Activated CD4-positive, alpha-beta T cell treated with anti-CD3 and anti-CD28 coated beads for 36 hours (primary cell): Measurements from ENCODE around the gene SP5. TPM values are rescaled to one million over a fixed set of nuclear protein-coding genes. Genes with fewer than 3 reads are reported as not detected.

Experiments used
- ATAC-seq: fragments of 200-7000 bp; cut with Tn5 transposase; one replicate; pipeline ENCODE4 v1.10.0; 2021; ENCODE audit warnings: mild to moderate bottlenecking, moderate library complexity
- CTCF ChIA-PET: fragments of 350-600 bp; sonication (Branson Sonifier 250); formaldehyde crosslinking; loops from one replicate; lab custom pipeline; 2021; ENCODE audit warnings: antibody characterized with exemption; lab: Charles Lee
- POLR2A ChIA-PET: fragments of 350-600 bp; sonication (Branson Sonifier 250); formaldehyde crosslinking; loops from one replicate; lab custom pipeline; 2021; ENCODE audit warnings: antibody characterized with exemption, inconsistent platforms; lab: Charles Lee
- DNase-seq: peaks from one replicate; pipeline ENCODE4 v3.0.0-alpha.2; 2020
- H3K27ac Mint-ChIP-seq: one replicate; pipeline ENCODE4 v1.8.0; 2021; ENCODE audit warnings: mixed read lengths
- H3K27me3 Mint-ChIP-seq: one replicate; pipeline ENCODE4 v1.8.0; 2021; ENCODE audit warnings: mixed read lengths
- H3K36me3 Mint-ChIP-seq: one replicate; pipeline ENCODE4 v1.8.0; 2021; ENCODE audit warnings: low read depth, mixed read lengths
- H3K4me1 Mint-ChIP-seq: one replicate; pipeline ENCODE4 v1.8.0; 2021; ENCODE audit warnings: mixed read lengths
- H3K4me3 Mint-ChIP-seq: one replicate; pipeline ENCODE4 v1.8.0; 2021; ENCODE audit warnings: mild to moderate bottlenecking, moderate library complexity, mixed read lengths
- H3K9me3 Mint-ChIP-seq: one replicate; pipeline ENCODE4 v1.8.0; 2021; ENCODE audit warnings: low read depth, mixed read lengths
- intact Hi-C, 2 experiments: fragments of 100-400 bp; cut with DNase I in 1 of 2; cut with micrococcal nuclease in 1 of 2; formaldehyde crosslinking; loops; one replicate each; pipeline versions ENCODE4 v1.14.2 to v1.15.1; 2022 to 2024; cut with DNase I, micrococcal nuclease
- total RNA-seq, 2 experiments: library from RNA; stranded (reverse); gene quantifications; one replicate each; pipeline ENCODE4 v1.2.3, GENCODE V29; 2021

SP5 gene
- total RNA-seq, 2 experiments from 2014 or later: 0.37 TPM; not detected in 1

- H3K4me1 Mint-ChIP-seq: no peaks in the 10 kb centered on the region
- H3K36me3 Mint-ChIP-seq: no peaks in the 10 kb centered on the region
- peaks cover 4% of the 10 kb centered on the region for H3K27me3 Mint-ChIP-seq
- intact Hi-C loops: no loop called here
- no peak overlapping the region for H3K27ac Mint-ChIP-seq
- H3K9me3 Mint-ChIP-seq: no peaks in the 10 kb centered on the region
- no peak overlapping the region for H3K4me3 Mint-ChIP-seq
- DNase-seq: no peak
- ChIA-PET CTCF (interaction anchor here (1.6 kb wide), 1 partner anchor 280 kb away, joined by 3 read pairs; no protein-coding TSS in a partner anchor), POLR2A (no interaction called here)
- no peak for ATAC-seq
Measured at GRCh38 chr2:170689481-170689880, 25.7 kb upstream of the SP5 start.

- Mint-ChIP-seq H3K27me3 (peaks cover 4% of the 10 kb centered on the region), H3K36me3 (no peaks in the 10 kb centered on the region), H3K9me3 (no peaks in the 10 kb centered on the region), H3K27ac (no peak overlapping the region), H3K4me3 (no peak overlapping the region), H3K4me1 (no peaks in the 10 kb centered on the region)
- ATAC-seq: no peak
- POLR2A ChIA-PET: no interaction called here
- intact Hi-C loops: no loop called here
- CTCF ChIA-PET: no interaction called here
- DNase-seq: no peak
Measured at GRCh38 chr2:170690640-170691039, 24.5 kb upstream of the SP5 start.

DNA sequence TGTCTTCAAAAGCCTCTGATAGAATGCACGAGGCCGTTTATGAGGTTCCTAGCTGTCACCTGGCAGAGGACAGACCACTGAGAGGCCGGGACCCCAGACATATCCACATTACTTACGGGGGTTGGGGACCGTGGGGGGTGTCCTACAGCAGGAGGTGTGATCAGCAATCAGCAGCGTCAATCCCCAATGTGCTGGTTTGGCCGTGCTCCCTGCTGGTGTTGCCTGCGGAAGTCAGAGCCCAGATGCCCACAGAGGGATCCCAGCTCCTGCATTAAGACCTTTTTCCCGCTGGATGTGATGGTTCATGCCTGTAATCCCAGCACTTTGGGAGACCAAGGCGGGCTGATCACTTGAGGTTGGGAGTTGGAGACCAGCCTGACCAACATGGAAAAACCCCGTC lies 20.8 kb upstream of the SP5 start:
- Mint-ChIP-seq H3K36me3 (no peaks in the 10 kb centered on the region), H3K4me3 (no peak overlapping the region), H3K9me3 (no peaks in the 10 kb centered on the region), H3K4me1 (no peaks in the 10 kb centered on the region), H3K27me3 (peaks cover 4% of the 10 kb centered on the region), H3K27ac (no peak overlapping the region)
- DNase-seq: no peak
- POLR2A ChIA-PET: no interaction called here
- no peak for ATAC-seq
- intact Hi-C loops: no loop called here
- CTCF ChIA-PET: no interaction called here

DNA sequence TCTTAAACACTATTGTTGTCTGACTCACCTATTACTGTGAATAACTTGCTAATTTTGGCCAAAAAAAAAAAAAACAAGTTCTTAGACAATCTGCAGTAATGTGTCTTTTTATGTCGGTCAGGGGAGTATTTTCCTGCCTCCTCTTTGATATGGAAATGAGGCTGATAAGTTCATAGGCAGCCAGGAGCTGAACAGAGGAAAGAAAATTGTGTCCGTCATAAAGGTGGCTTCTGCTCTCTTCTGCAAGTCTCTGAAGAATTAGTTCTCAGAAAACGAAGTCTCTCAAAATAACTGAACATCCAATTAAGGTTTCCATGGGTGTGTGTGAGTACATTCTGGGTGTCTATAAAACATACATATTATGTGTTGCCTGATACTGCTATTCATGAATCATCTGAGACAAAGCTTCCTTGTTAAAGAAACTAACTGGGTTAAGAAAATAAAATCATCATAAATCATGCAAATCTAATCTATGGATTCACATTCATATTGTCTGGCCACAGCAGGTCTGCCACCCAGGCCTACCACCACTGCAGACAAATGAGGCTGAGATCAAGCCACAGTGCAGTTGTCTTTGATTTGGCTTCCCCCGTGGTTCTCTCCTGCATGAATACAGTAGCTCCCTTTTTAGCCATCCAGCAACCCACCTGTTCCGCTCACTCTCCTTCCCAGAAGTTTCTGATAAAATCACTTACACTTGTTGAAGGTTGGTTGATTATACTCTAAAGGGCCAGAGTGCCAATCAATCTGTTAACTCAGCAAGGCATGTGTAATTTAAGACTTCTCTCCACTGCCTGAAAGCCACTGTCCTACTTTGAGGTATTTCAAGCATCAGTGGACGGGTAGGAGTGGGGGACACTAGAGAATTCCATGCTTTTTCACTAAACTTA lies 19.4 kb upstream of the SP5 start:
- Mint-ChIP-seq H3K4me3 (no peak overlapping the region), H3K36me3 (no peaks in the 10 kb centered on the region), H3K9me3 (no peaks in the 10 kb centered on the region), H3K27me3 (peaks cover 9% of the 10 kb centered on the region), H3K27ac (no peak overlapping the region), H3K4me1 (no peaks in the 10 kb centered on the region)
- intact Hi-C loops: no loop called here
- POLR2A ChIA-PET: no interaction called here
- ATAC-seq (no peak), DNase-seq (no peak)
- CTCF ChIA-PET: interaction anchor here (0.7 to 1.4 kb wide), 2 partner anchors 17 to 43 kb away, joined by 3 to 5 read pairs; no protein-coding TSS in a partner anchor

DNA sequence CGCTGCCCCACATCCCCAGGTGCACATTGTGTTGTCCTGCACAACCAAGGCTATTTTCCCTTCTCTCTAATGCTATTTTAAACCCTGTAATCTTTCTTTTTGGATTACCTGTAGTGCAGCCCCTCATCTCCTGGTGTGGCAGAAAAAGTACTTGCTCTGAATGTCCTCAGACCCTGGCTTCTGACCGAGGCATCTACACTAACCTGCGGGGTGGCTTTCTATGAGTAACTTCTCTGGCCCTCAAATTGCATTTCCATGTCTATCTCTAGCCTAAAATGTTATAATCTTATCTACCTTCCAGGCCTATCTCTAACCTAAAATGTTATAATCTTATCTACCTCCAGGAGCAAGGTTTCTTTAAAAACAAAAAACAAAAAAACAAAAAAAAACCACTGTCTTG lies 18.2 kb upstream of the SP5 start:
- no peak for ATAC-seq
- Mint-ChIP-seq H3K9me3 (no peaks in the 10 kb centered on the region), H3K4me3 (no peak overlapping the region), H3K4me1 (no peaks in the 10 kb centered on the region), H3K27me3 (peaks cover 9% of the 10 kb centered on the region), H3K36me3 (no peaks in the 10 kb centered on the region), H3K27ac (no peak overlapping the region)
- CTCF ChIA-PET: interaction anchor here (0.7 kb wide), 1 partner anchor 42 kb away, joined by 3 read pairs; no protein-coding TSS in a partner anchor
- POLR2A ChIA-PET: no interaction called here
- intact Hi-C loops: no loop called here
- no peak for DNase-seq

- DNase-seq: no peak
- ChIA-PET POLR2A (no interaction called here), CTCF (interaction anchor here (0.6 to 0.7 kb wide), 2 partner anchors 11 to 146 kb away, joined by 3 read pairs; no protein-coding TSS in a partner anchor)
- H3K4me3 Mint-ChIP-seq: no peak overlapping the region
- H3K4me1 Mint-ChIP-seq: no peaks in the 10 kb centered on the region
- H3K27ac Mint-ChIP-seq: no peak overlapping the region
- intact Hi-C loops: no loop called here
- no peak for ATAC-seq
- H3K27me3 Mint-ChIP-seq: peaks cover 12% of the 10 kb centered on the region
- no peaks in the 10 kb centered on the region for H3K36me3 Mint-ChIP-seq
- H3K9me3 Mint-ChIP-seq: peaks cover 4% of the 10 kb centered on the region
Measured at GRCh38 chr2:170701011-170701410, 14.1 kb upstream of the SP5 start.

DNA sequence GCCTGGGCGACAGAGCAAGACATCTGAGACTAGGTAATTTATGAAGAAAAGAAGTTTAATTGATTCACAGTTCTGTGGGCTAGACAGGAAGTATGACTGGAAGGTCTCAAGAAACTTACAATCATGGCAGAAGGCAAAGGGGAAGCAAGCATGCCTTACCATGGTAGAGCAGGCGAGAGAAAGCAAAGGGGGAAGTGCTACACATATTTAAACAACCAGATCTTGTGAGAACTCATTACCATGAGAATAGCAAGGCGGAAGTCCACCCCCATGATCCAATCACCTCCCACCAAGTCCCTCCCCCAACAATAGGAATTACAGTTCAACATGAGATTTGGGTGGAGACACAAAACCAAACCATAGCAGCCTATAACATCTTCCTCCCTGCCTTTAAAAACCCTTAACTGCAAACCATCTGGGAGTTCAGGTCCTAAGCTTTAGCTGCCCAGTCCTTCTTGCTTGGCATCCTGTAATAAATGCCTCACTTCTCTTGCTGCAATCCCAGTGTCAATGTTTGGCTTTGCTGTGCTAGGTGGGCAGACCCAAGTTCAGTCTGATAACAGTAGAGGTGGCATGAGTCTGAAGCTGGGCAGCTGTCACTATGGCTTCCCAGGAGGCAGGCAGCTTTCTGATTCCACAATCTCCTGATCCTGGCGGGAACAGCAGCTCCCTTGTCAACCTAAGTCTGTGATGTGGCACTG lies 11.2 kb upstream of the SP5 start:
- ATAC-seq: no peak
- peaks cover 3% of the 10 kb centered on the region for H3K4me1 Mint-ChIP-seq
- ChIA-PET CTCF (interaction anchor here (0.7 kb wide), 1 partner anchor 219 kb away, joined by 3 read pairs; no protein-coding TSS in a partner anchor), POLR2A (no interaction called here)
- intact Hi-C loops: no loop called here
- no peak for DNase-seq
- no peaks in the 10 kb centered on the region for H3K36me3 Mint-ChIP-seq
- H3K27ac Mint-ChIP-seq: no peak overlapping the region
- H3K9me3 Mint-ChIP-seq: peaks cover 4% of the 10 kb centered on the region
- no peak overlapping the region for H3K4me3 Mint-ChIP-seq
- peaks cover 26% of the 10 kb centered on the region for H3K27me3 Mint-ChIP-seq

DNA sequence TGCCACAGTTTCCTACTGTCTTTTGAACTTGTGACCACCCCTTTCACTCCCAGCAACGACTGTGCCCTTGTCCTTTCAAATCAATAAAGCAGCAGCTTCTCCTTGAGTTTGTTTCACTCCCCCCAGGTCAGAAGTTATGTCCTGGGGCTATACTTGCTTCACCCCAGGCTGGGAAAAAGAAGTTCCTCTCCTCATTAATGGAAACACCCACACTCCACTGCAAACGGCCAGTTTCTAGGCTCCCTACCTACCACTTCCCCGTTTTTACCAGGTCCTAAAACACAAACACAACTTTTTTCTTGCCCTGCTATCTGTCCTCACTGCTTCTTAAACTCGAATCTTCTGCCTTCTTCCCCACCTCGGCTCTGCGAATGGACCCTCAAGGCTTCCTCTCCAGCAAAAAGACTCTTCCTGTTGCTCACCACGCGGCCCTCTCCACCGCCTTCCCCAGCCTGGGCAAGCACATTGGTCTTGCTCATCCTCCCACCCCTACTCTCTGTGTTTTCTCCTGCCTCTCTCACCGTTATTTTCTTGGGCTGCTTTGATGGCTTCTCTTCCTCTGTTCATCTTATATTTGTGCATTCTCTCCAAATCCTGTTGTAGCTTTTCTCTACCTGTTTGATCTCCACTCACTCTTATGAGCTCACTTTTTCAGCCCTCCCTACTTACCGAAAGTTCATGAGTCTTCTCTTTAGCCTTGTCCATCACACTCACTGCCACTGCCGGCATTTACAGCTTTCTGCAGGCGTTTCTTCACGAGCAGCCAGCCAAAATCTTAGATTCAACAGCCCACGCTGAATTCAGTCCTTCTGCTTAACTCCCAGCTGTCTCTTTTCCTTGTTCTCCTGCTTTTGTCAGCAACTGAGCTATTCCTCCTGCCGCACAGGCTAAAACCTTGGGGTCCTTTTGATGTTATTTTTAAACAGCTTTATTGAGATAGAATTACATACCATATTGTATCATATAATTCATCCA lies 7.0 kb upstream of the SP5 start:
- Mint-ChIP-seq H3K36me3 (no peaks in the 10 kb centered on the region), H3K4me3 (no peak overlapping the region), H3K9me3 (peaks cover under 1% of the 10 kb centered on the region), H3K27me3 (peaks cover 52% of the 10 kb centered on the region), H3K27ac (no peak overlapping the region), H3K4me1 (peaks cover 14% of the 10 kb centered on the region)
- intact Hi-C loops: no loop called here
- DNase-seq (no peak), ATAC-seq (no peak)
- POLR2A ChIA-PET: no interaction called here
- CTCF ChIA-PET: interaction anchor here (0.6 to 0.7 kb wide), 2 partner anchors 125 to 887 kb away, joined by 3 read pairs; no protein-coding TSS in a partner anchor

DNA sequence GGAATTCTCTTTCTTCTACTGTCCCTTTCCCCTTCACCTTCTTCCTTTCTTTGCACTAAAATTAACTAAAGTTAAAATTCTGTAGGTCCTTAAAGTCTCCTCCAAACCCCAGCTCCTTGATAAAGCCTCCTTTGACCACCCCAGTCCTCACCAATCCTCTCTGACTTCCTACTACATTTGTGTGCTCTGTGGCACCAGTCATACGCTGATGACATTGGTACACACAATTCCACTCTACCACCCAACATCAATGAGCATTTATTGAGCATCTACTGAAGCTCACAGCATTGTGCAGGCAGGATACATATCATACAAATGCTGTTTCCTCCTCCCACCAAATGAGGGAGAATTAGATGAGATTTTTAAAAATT lies 4.5 kb upstream of the SP5 start:
- Mint-ChIP-seq H3K4me3 (no peak overlapping the region), H3K27ac (no peak overlapping the region), H3K9me3 (no peaks in the 10 kb centered on the region), H3K27me3 (peaks cover 64% of the 10 kb centered on the region), H3K4me1 (peaks cover 21% of the 10 kb centered on the region), H3K36me3 (no peaks in the 10 kb centered on the region)
- ChIA-PET POLR2A (no interaction called here), CTCF (interaction anchor here (0.6 to 1.4 kb wide), 3 partner anchors 104 to 111 kb away, joined by 3 to 7 read pairs (median 4); partner anchors contain the start of gene GAD1)
- DNase-seq: no peak
- ATAC-seq: no peak
- intact Hi-C loops: loop anchor here (5.0 to 10.0 kb wide), 4 partner anchors 306 to 1374 kb away; partner anchors contain the start of genes DLX1 (in 1 of the 2), METTL5 (in 1 of the 2) and UBR3 (in 1 of the 2)

DNA sequence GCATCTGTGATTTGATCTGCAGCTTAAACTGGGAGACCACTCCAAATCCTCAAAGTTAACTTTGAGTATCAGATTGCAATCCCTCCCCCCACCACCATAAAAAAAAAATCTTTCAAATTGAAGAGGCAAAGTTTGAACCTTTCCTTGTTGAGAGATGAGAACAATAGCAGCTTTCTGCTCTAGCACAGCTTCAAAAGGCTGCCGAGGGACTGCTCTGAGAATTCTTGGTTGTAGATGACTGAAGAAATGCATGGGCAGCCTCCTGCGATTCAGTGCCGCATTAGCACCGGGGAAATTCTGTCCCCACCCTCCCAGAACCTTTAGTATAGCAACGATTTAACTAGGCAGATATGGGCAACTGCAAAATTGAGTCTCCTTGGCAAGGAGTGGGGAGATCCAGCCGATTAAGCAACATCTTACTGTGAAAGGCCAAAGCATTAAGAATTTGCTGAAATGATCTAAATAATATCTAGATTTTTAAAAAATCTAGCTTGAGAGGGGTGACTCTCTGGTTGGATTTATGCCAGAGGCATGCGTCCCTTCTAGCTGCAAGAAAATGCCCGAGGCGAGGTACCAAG lies 3.9 kb upstream of the SP5 start:
- peaks cover 23% of the 10 kb centered on the region for H3K4me1 Mint-ChIP-seq
- intact Hi-C loops: loop anchor here (5.0 to 10.0 kb wide), 4 partner anchors 306 to 1374 kb away; partner anchors contain the start of genes DLX1 (in 1 of the 2), METTL5 (in 1 of the 2) and UBR3 (in 1 of the 2)

More for the DNA sequence above, 3.9 kb upstream of the SP5 start:
- DNase-seq (no peak), ATAC-seq (no peak)
- ChIA-PET POLR2A (no interaction called here), CTCF (interaction anchor here (0.6 to 2.0 kb wide), 11 partner anchors 10 to 349 kb away, joined by 3 to 9 read pairs (median 4); partner anchors contain the start of gene GAD1)
- H3K36me3 Mint-ChIP-seq: no peaks in the 10 kb centered on the region
- H3K9me3 Mint-ChIP-seq: no peaks in the 10 kb centered on the region
- no peak overlapping the region for H3K27ac Mint-ChIP-seq
- peaks cover 66% of the 10 kb centered on the region for H3K27me3 Mint-ChIP-seq
- H3K4me3 Mint-ChIP-seq: no peak overlapping the region
